ENCODE data around the gene BNC2.
"Not testable (repeated sequence)": the region's sequence is repeated elsewhere in the genome, so short reads cannot be mapped to it uniquely, and the experiment has no call there.

The BNC2 gene

GRCh38 chr9:16500386-16500785 is 370.1 kb downstream of the BNC2 start:
- DNase-seq (ENCODE audit: low read depth): no peak

- DNase-seq (ENCODE audit: low read depth): no peak
Observed at GRCh38 chr9:16499892-16500291, 370.6 kb downstream of the BNC2 start.

DNA sequence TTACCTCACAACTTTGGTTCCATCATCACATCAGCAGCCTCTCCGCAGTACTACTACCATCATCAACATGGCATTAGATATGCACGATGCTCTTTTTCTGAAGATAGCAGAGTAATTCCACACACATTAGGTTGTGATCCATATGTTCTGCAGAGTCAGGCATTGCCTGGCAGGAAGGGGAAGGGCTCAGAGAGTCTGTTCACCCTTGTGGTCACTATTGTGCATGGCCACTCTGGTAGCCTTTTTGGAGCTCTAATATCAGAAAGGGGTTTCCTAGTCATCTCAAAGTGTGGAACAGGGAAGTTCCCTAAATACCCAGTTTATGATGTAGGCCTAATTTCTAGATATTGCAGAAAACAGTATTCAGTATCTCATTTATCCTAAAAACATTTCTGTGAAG is 373.6 kb downstream of the BNC2 start:
- no peak for DNase-seq (ENCODE audit: low read depth)

- no peak for DNase-seq (ENCODE audit: low read depth)
Observed at GRCh38 chr9:16487915-16488314, 382.6 kb downstream of the BNC2 start.

- DNase-seq (ENCODE audit: low read depth): no peak
Observed at GRCh38 chr9:16485575-16486321, 384.7 kb downstream of the BNC2 start.

- DNase-seq (ENCODE audit: low read depth): no peak
Observed at GRCh38 chr9:16485160-16485559, 385.3 kb downstream of the BNC2 start.

DNA sequence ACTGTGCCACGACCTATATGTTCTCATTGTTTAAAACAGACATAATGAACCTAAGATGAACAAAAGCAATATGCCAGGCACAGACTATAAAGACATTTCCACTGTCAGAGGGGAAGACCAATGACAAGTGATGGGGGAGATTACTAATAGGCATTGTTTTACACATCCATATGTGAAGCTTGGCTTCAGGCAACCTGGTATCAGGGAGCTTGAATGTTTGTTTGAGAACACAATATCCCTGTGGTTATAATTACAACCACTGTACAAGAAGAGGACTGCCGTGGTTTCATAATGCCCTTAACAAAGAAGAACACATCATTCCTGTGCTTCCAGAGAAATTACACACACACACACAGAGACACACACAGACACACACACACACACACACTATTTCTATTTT is 385.7 kb downstream of the BNC2 start:
- DNase-seq (ENCODE audit: low read depth): no peak

- DNase-seq (ENCODE audit: low read depth): no peak
Observed at GRCh38 chr9:16484180-16484579, 386.3 kb downstream of the BNC2 start.

DNA sequence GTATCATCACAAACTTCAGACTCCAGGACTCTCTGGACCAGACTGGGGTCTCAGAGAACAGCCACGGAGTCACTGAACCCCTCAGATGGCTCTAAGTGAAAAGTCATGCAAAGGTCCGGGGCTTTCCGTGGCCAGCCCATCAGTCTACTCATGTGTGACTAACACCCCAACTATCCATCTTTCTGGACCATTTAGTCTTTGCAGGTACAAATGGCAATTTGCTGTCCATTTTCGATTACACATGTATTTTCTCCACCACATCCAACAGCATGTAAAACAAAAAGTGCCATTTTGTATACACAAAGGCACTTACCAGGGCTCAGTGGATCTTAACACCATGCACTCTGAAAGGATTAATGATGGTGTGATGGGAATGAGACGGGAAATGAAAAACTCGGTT is 387.7 kb downstream of the BNC2 start:
- DNase-seq (ENCODE audit: low read depth): no peak

- DNase-seq (ENCODE audit: low read depth): not testable (repeated sequence)
Observed at GRCh38 chr9:16480584-16480983, 389.9 kb downstream of the BNC2 start.

DNA sequence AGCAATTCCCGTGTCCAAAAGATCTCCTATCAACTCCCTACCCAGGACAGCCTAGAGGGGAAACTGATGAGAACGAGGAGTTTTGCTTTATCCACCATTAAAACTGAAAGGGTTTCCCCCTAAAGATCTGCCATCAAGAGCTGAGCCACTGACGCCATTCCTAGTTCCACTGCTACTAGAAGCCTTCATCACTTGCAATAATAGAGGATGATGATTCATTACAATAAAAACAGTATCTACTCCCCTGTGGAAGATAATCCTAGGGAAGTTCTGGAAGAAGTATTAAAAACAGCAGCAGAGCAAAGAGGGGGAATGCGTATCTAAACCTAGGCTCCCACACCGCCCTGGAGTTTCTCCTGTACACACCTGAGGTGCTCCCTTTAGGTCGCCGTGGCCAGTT is 394.5 kb downstream of the BNC2 start:
- DNase-seq (ENCODE audit: low read depth): no peak

DNA sequence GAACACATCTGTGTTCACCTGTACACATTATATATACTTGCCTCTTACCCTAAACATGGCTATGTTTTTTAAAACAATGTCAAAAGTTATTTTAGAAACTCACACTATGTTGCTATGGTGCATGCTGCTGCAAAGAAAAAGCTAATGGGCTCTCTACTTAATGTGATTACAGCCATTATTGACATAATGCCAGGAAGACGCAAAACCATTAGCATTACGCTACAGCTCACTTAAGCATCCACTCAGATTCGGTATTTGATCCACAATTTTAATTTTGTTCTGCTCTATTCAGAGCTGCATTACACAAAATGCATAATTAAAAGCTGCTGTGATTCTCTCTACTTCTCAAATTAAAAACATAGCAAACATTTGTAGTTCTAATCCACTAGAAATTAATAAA is 395.2 kb downstream of the BNC2 start:
- no peak for DNase-seq (ENCODE audit: low read depth)

GRCh38 chr9:16469184-16469583 is 401.3 kb downstream of the BNC2 start:
- no peak for DNase-seq (ENCODE audit: low read depth)

DNA sequence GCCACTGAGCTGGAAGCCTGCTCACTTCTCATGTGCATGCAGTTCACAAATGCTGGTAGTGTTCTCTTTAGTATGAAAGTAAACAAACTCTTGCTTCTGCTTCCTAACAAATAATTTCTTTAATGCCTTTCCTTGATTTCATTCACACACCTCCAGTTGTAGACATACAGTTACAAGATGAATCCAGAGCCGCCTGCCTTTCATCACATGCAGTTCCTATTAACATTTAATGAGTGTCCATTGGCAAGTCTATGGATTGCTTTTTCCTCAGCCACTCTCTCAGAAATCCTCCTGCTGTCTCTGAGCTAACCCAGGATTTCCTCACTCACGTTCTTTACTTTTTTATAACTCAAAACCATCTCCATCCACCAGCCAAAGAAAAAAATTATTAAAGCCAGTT is 408.6 kb downstream of the BNC2 start:
- no peak for DNase-seq (ENCODE audit: low read depth)

- no peak for DNase-seq (ENCODE audit: low read depth)
Observed at GRCh38 chr9:16461137-16461840, 409.2 kb downstream of the BNC2 start.

GRCh38 chr9:16460696-16461095 is 409.8 kb downstream of the BNC2 start:
- no peak for DNase-seq (ENCODE audit: low read depth)

DNA sequence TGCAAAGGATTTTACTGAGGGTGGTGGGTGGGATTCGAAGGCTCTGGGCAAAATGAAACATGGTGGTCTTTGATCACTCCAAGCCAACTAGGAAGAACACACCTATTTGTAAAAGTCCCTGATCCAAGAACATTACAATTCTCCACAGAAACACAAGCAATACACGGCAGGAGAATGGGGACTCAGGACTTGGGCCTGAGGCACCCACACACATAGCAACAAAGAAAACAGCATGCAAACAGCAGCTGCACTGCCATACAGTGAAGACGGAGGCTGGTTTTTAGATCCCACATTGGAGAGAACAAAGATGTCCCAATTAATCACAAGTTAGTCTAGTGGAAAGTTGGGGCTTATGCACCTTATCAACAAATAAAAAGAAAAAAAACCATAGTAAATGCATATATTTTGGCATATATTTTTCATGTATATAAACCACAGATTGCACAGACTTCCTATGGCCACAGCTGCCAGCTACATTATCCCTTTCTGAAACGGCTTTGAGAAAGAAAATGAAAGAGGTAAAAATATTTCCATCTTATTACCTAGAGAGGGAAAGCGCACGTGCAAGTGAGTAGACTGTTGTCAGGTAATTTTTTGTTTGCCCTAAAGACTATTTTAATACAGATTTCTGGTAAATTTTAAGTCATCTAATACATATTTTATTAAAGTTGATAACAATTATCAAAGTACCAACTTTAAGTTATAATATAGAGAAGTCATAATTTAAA is 410.9 kb downstream of the BNC2 start:
- DNase-seq (ENCODE audit: low read depth): no peak

DNA sequence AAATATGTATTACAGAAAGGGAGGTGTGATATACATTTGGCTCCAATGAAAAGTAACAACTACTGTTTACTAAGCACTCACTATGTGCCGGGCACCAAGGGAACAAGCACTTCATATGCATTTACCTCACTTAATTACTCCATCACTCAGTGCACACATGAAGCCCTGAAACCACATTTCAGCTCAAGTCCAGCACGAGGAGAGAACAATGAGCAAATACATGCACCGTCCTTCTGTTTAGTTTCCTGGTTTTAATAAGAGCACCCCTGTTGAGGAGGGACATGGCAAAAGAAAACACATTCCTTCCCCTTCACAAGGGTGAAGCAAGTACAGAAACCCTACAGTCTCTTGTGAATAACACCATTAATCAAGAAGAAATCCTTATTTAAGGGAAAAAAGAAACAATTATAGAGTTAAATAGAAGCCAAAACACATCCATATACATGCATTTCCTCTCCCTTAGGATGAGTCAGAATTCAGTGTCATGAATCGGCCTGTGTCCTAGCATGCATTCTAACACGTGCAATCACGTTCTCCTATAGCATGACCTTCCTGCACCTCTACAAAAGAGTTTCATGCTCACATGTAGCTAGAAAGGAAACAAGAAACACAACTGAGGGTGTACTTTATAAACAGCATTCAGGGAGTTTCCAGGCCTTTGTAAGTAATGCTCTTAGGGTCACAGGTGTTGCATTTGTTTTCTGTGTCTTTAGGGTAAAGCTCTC is 411.6 kb downstream of the BNC2 start:
- DNase-seq (ENCODE audit: low read depth): no peak

DNA sequence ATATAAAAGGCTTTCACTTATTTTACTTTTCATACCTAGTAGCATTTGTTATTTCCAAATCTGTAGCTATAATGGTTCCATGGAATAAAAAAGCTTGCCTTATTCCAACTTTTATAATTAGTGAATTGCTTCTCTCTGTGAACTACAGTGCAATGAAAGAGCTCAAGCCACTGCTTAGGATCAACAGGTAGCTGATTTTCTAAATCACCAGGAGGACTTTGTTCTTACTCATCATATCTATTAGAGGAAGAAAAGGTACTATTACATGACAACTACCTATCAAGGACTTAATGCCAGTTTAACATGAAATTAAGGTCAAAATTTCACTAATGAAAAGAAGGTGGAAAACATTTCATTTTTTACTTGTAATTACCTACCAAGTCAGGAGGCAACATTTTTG is 414.6 kb downstream of the BNC2 start:
- no peak for DNase-seq (ENCODE audit: low read depth)

DNA sequence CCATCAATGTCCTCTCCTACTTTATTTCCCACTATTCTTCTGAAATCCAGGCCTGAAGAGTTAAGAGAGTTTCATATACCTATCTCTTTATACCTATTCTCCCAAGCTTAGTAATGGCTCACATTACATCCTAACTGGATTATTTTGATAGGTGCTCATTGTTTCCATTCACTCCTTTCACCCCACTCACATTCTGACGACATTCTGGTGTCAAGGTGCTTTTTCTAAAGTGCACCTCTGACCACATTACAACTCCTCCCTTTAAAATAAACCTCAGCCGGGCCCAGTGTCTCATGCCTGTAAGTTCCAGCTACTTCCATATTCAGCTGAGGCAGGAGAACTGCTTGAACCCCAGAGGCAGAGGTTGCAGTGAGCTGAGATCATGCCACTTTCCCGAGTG is 417.1 kb downstream of the BNC2 start:
- DNase-seq (ENCODE audit: low read depth): no peak

DNA sequence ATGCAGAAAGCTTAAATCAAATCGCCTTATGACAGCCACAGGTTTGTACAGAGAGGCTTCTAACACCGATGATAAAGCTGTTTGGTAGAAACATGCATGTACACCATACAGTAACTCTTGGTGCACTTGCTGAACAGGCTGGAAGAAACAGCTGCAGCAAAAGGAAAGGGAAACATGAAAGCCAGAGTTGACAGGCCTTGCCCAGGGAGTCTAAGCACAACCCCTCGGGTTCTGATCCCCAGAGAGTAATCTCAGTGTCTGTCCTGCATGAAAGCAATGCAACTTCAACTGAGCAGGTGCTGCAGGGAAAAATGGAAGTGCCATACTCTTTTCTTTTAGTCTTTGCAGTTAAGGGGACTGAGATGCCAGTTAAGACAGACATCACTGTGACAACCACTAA is 419.9 kb downstream of the BNC2 start:
- DNase-seq (ENCODE audit: low read depth): no peak

GRCh38 chr9:16450043-16450442 is 420.4 kb downstream of the BNC2 start:
- no peak for DNase-seq (ENCODE audit: low read depth)

Data from activated T-cell treated with anti-CD3 and anti-CD28 coated beads for 1 hour (primary cell).